ENCODE results near the gene TNF. TPM values are rescaled to one million over a fixed set of nuclear protein-coding genes. Genes with fewer than 3 reads are reported as not detected.

Gene TNF
- total and polyA plus RNA-seq, 2 of the 13 experiments (the other 11 are each of a cell fraction or from before 2014, with no cell fraction given) = not detected

GRCh38 chr6:31609519-31610406 is 34.4 kb downstream of the TNF start:
- Histone ChIP-seq H3K79me2 (ENCODE audit: insufficient read depth, low read length) (no peaks in the 10 kb centered on the region), H4K20me1 (ENCODE audit: insufficient read depth, low read length) (no peaks in the 10 kb centered on the region), H3K27ac (ENCODE audit: extremely low read length, insufficient read depth, low read length) (no peak overlapping the region), H3K9ac (ENCODE audit: insufficient read depth, low read depth, low read length) (no peak overlapping the region), H3K4me3 (replicated peaks in 1 of 3; ENCODE audit: insufficient read depth in 1 of 3, low read depth in 2 of 3, low read length in 3 of 3) (no peak overlapping the region), H3K9me3 (ENCODE audit: low read length) (no peaks in the 10 kb centered on the region), H3K36me3 (replicated peaks in 1 of 2; ENCODE audit: control insufficient read depth in 1 of 2, insufficient read depth in 2 of 2, low read length in 2 of 2) (no peaks in the 10 kb centered on the region), H3K4me1 (ENCODE audit: insufficient read depth, low read length) (peaks cover 33% of the 10 kb centered on the region), H2AFZ (ENCODE audit: low read length) (no peak overlapping the region), H3K4me2 (ENCODE audit: low read depth, low read length) (no peak overlapping the region), H3K27me3 (ENCODE audit: control insufficient read depth in 1 of 2, insufficient read depth in 2 of 2, low read length in 2 of 2) (peaks cover 0 to 2% of the 10 kb centered on the region in 2 experiments; a peak in 2 of 5 replicates)
- CTCF ChIA-PET (ENCODE audit: low intra/inter-chr PET ratio, low total read pairs) = no interaction called here
- POLR2A ChIA-PET = interaction anchor here (1.0 kb wide), 2 partner anchors 11 to 68 kb away, joined by 4 to 5 read pairs; partner anchors contain the start of gene DDX39B
- no peak for DNase-seq (ENCODE audit: low spot score)
- intact Hi-C loops (cut with micrococcal nuclease; ENCODE audit: unreplicated experiment) (no loop called here), in situ Hi-C loops (cut with HindIII; ENCODE audit: extremely low pct_ligation_motif_present, low pct_unique_long_range_greater_than_20kb) (no loop called here)
- 51% methylated on average over 7 of the region's 8 CpGs for WGBS (ENCODE audit: low lambda C conversion rate)
- FAIRE-seq = no peak
- no TSS peak for BruUV-seq (replicated peaks)
- ATAC-seq = no peak
- TF ChIP-seq ZNF770 (CRISPR knock-in tag; IDR thresholded peaks at IDR 0.05) = peak; percentile 55; the same call in 1 of the 2 replicates
- TF ChIP-seq MIER3 (CRISPR knock-in tag; IDR thresholded peaks at IDR 0.05; ENCODE audit: borderline replicate concordance) = no peak
- TF ChIP-seq, protein P1, sequence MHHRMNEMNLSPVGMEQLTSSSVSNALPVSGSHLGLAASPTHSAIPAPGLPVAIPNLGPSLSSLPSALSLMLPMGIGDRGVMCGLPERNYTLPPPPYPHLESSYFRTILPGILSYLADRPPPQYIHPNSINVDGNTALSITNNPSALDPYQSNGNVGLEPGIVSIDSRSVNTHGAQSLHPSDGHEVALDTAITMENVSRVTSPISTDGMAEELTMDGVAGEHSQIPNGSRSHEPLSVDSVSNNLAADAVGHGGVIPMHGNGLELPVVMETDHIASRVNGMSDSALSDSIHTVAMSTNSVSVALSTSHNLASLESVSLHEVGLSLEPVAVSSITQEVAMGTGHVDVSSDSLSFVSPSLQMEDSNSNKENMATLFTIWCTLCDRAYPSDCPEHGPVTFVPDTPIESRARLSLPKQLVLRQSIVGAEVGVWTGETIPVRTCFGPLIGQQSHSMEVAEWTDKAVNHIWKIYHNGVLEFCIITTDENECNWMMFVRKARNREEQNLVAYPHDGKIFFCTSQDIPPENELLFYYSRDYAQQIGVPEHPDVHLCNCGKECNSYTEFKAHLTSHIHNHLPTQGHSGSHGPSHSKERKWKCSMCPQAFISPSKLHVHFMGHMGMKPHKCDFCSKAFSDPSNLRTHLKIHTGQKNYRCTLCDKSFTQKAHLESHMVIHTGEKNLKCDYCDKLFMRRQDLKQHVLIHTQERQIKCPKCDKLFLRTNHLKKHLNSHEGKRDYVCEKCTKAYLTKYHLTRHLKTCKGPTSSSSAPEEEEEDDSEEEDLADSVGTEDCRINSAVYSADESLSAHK (CRISPR knock-in tag; IDR thresholded peaks at IDR 0.05; ENCODE audit: borderline replicate concordance) = no peak
- TF ChIP-seq ZBTB39 (CRISPR knock-in tag; IDR thresholded peaks at IDR 0.05) = no peak
- TF ChIP-seq ZNF414 (CRISPR knock-in tag; IDR thresholded peaks at IDR 0.05) = no peak
- TF ChIP-seq, protein P2, sequence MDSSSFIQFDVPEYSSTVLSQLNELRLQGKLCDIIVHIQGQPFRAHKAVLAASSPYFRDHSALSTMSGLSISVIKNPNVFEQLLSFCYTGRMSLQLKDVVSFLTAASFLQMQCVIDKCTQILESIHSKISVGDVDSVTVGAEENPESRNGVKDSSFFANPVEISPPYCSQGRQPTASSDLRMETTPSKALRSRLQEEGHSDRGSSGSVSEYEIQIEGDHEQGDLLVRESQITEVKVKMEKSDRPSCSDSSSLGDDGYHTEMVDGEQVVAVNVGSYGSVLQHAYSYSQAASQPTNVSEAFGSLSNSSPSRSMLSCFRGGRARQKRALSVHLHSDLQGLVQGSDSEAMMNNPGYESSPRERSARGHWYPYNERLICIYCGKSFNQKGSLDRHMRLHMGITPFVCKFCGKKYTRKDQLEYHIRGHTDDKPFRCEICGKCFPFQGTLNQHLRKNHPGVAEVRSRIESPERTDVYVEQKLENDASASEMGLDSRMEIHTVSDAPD (CRISPR knock-in tag; IDR thresholded peaks at IDR 0.05) = no peak
- no peak for TF ChIP-seq MYC (CRISPR knock-in tag; IDR thresholded peaks at IDR 0.05; ENCODE audit: borderline replicate concordance)
- TF ChIP-seq BCL6 (CRISPR knock-in tag; IDR thresholded peaks at IDR 0.05) = no peak
- TF ChIP-seq CTCF (CRISPR knock-in tag; IDR thresholded peaks at IDR 0.05) = 0 out of 2 replicates have a peak, but pooled peaks have one; percentile 3
- TF ChIP-seq ZFP36L1 (CRISPR knock-in tag; IDR thresholded peaks at IDR 0.05) = no peak
- no peak for TF ChIP-seq ARNT (IDR thresholded peaks at IDR 0.05)
- no peak for TF ChIP-seq YEATS2 (CRISPR knock-in tag; IDR thresholded peaks at IDR 0.05; ENCODE audit: borderline replicate concordance)
